Measurements from ENCODE around the gene SLC24A4.

- TF ChIP-seq CTCF (conservative IDR thresholded peaks at IDR 0.05; ENCODE audit: low read length) (no peak), EZH2phosphoT487 (IDR thresholded peaks at IDR 0.05; ENCODE audit: borderline replicate concordance) (no peak)
Measured at GRCh38 chr14:92542766-92543554, 220.0 kb downstream of the SLC24A4 start.
